ENCODE results near the gene MPP3.
A peak's percentile ranks its signal among the peaks of the same experiment; 100 is the strongest.

Gene MPP3

GRCh38 chr17:43769426-43769825 is 63.5 kb downstream of the MPP3 start:
- no peak for DNase-seq

- DNase-seq: no peak
These were observed 64.0 kb downstream of the MPP3 start for GRCh38 chr17:43768943-43769342.

- DNase-seq: no peak
These were observed 64.6 kb downstream of the MPP3 start for GRCh38 chr17:43768382-43768781.

- DNase-seq: no peak
These were observed 65.3 kb downstream of the MPP3 start for GRCh38 chr17:43767713-43768059.

- no peak for DNase-seq
These were observed 65.8 kb downstream of the MPP3 start for GRCh38 chr17:43767053-43767712.

DNA sequence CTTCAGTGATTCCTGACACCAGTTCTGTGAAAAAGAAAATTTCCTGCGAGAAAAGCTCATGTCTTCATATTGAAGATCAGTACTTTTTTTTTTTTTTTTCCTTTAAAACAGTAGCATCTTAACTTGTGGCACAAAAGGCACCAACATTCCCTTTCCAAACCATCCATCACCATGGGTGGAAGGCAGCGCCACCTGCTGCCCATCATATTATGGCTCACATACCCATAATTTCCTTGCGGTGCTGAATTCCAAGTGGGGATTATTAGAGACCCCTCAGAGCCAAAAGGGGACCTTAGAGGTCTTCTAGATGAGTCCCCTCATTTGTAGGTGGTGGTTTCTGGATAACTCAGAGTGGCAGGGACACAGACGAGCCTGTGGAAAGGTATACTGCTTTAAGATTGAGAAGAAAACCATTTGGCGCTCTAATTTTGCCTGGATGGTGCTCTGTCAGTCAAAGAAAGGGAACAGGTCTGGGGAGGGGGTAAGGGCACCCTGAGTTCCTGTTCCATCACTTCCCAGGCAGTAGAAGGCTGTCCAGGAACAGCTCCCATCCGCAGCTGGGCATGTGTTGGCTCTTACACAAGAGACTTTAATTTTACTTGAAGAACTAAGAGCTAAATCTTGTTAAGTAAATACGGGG is 66.4 kb downstream of the MPP3 start:
- DNase-seq: peak; percentile 17

DNA sequence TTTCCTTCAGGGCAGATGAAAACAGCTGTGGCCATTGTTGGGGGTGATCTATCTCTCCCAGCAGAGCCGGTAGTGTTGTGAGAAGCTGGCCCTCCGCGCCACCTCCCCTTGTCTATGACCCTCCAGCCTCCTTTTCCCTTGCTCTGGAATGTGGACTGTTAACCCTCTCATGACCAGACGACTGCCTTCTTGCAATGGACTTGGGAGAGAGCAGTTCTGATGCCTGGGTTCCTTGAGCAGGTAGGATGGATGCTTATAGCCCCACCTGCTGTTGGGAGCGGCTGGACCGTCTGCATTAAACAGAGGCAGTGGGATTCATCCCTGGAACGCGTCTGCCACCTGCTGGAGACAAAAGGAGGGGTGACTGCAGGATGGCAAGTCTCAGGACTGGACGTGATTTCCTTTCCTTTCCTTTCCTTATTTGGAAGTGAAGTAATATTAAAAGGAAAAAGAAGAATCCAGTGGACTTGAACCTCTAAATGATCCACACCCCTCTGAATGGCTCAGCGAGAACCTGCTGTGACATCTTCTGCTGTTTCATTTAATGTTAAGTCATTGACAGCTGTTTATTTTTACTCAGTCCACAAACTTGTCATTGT is 72.6 kb downstream of the MPP3 start:
- peak; percentile 92 for DNase-seq

DNA sequence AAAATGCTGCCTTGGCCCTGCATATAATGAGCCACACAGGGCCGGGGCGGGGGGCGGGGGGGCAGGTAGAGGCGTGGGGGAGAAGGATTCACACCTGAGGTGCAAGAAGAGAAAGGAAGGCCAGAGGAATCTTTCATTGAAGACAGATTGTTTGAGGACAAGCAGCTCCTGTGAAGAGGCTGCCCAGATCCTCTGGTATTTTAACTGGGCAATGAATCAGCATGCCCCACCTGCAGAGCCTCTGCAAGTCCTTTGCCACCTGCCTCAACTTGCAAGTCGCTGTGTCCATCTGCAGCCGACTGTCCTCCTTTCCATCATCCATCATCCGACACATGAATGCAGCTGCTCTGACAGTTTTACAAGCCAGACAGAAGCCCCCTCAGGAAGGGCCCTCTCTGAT is 73.1 kb downstream of the MPP3 start:
- DNase-seq: no peak

GRCh38 chr17:43758497-43759174 is 74.3 kb downstream of the MPP3 start, which contains the start of gene SOST:
TSS of gene SOST (minus strand) at chr17:43758791. CDS start at chr17:43758741, 50 bp downstream.
- no peak for DNase-seq

GRCh38 chr17:43758086-43758485 is 74.9 kb downstream of the MPP3 start:
- no peak for DNase-seq

DNA sequence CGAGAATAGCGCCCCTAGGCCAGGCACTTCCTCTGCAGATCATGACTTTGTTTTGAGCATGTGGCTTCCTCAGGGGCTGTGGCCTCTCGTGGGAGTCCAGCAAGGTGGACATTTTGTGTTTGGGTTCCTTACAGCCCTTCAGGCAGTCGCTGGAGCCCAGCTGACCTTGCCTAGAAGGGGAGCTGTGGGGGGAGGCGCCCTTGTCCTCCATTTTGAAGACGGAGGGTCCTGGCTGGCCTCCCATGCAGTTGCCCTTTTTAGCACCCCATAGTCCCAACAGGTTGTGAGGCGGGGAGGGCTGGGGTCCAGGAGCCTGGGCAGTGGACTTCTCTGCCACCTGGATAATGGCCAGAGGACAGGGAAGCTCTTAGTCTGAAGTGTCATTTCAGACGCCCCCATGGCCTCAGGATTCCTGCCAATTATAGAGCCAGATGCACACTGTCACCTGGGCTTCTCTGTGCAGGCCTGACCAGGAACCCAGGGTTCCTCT is 75.7 kb downstream of the MPP3 start:
- DNase-seq: no peak

GRCh38 chr17:43756201-43756600 is 76.7 kb downstream of the MPP3 start:
- DNase-seq: no peak

GRCh38 chr17:43755389-43755875 is 77.5 kb downstream of the MPP3 start:
- peak; percentile 24 for DNase-seq

DNA sequence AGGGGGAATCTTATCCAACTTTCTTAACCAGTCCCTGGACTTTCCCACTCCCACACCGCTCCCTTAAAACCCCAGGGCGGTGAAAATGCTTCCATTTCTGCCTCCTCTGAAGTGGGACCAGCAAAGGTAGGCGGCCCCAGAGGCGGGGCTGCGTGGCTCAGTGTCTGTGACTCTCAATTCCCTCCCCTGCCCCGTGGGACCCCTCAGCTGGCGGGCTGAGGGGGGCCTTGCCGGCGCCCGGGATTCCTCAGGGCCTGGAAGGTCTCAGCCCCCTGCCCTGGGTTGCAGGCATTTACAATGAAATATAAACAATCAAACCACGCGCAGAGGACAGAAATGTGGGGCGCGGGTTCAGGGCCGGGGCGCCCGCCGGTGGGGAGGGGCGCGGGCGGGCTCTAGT is 78.0 kb downstream of the MPP3 start:
- DNase-seq: no peak

GRCh38 chr17:43753493-43754129 is 79.3 kb downstream of the MPP3 start:
- DNase-seq: peak; percentile 36

Measured in activated CD4-positive, alpha-beta T cell treated with anti-CD3 and anti-CD28 coated beads, Interleukin-2, amount 50 U/mL, for 16 hours (primary cell).